ENCODE data around the gene RFPL3.

GRCh38 chr22:32340411-32340810 lies 17.3 kb upstream of the RFPL3 start:
- TF ChIP-seq CTCF (IDR thresholded peaks at IDR 0.05) (no peak), POLR2A (IDR thresholded peaks at IDR 0.05) (no peak)

Data from Peyer's patch (tissue), 4 donors.